DND-41 (cell line): Measurements from ENCODE around the gene TSPEAR.

Experiments used
- ATAC-seq: fragments of 200-7000 bp; cut with Tn5 transposase; 3 replicates; pipeline ENCODE4 v1.9.1; 2021; ENCODE audit warnings: low read depth; ENCODE audit not compliant: insufficient read depth
- DNase-seq: peaks from one replicate; pipeline ENCODE4 v3.0.0-alpha.2; 2020
- H2AFZ ChIP-seq: 2 replicates; pipeline ENCODE4 v1.6.0; 2012; ENCODE audit warnings: low read depth, low read length
- H3K27ac ChIP-seq: 2 replicates; pipeline ENCODE4 v1.5.1; 2012; ENCODE audit warnings: low read length, inconsistent platforms
- H3K27me3 ChIP-seq: fragments of 200-600 bp; sonication (generic); 2 replicates; pipeline ENCODE4 v1.6.0; 2012; ENCODE audit warnings: low read length, mild to moderate bottlenecking, inconsistent platforms; ENCODE audit not compliant: insufficient read depth, poor library complexity
- H3K36me3 ChIP-seq: 2 replicates; pipeline ENCODE4 v1.5.1; 2012; ENCODE audit warnings: low read length, inconsistent platforms; ENCODE audit not compliant: insufficient read depth
- H3K4me1 ChIP-seq: 2 replicates; pipeline ENCODE4 v1.5.1; 2012; ENCODE audit warnings: mild to moderate bottlenecking, low read length; ENCODE audit not compliant: insufficient read depth
- H3K4me2 ChIP-seq: 2 replicates; pipeline ENCODE4 v1.6.0; 2012; ENCODE audit warnings: mild to moderate bottlenecking, moderate library complexity, low read length, inconsistent platforms; ENCODE audit not compliant: insufficient read depth
- H3K4me3 ChIP-seq, 2 experiments: fragments of 200-600 bp in 1 of 2; shearing (Covaris generic) in 1 of 2; 2 replicates each; pipeline ENCODE4 v1.5.1; 2012 to 2016; ENCODE audit warnings: inconsistent platforms in 2 of 2, low read length in 2 of 2, mild to moderate bottlenecking in 2 of 2, low read depth in 1 of 2, moderate library complexity in 1 of 2
- H3K79me2 ChIP-seq: 2 replicates; pipeline ENCODE4 v1.6.0; 2012; ENCODE audit warnings: low read length, inconsistent platforms; ENCODE audit not compliant: insufficient read depth
- H3K9ac ChIP-seq: 2 replicates; pipeline ENCODE4 v1.6.0; 2012; ENCODE audit warnings: low read depth, mild to moderate bottlenecking, inconsistent platforms, low read length, moderate library complexity
- H3K9me3 ChIP-seq: 2 replicates; pipeline ENCODE4 v1.5.1; 2012; ENCODE audit warnings: low read length, moderate library complexity, mild to moderate bottlenecking, inconsistent platforms; ENCODE audit not compliant: insufficient read depth, severe bottlenecking
- H4K20me1 ChIP-seq: 2 replicates; pipeline ENCODE4 v1.6.0; 2012; ENCODE audit warnings: low read length; ENCODE audit not compliant: insufficient read depth
- CTCF ChIP-seq: IDR thresholded peaks from 2 replicates; pipeline ENCODE4 v1.5.1; 2012; ENCODE audit warnings: borderline replicate concordance, low read length, moderate library complexity, mild to moderate bottlenecking; ENCODE audit not compliant: poor library complexity, severe bottlenecking; ENCODE audit errors: extremely low read depth
- EZH2 ChIP-seq: IDR thresholded peaks from 3 replicates; pipeline ENCODE4 v1.6.1; 2012; ENCODE audit warnings: borderline replicate concordance, low read depth, mild to moderate bottlenecking, moderate library complexity, low read length, inconsistent platforms; ENCODE audit not compliant: severe bottlenecking

TSPEAR gene

GRCh38 chr21:44450402-44450801 lies 261.0 kb downstream of the TSPEAR start:
- peaks cover 8% of the 10 kb centered on the region for H3K9me3 ChIP-seq
- no peaks in the 10 kb centered on the region for H3K36me3 ChIP-seq
- no peaks in the 10 kb centered on the region for H3K27me3 ChIP-seq
- no peak overlapping the region for H3K9ac ChIP-seq
- no peaks in the 10 kb centered on the region for H4K20me1 ChIP-seq
- H3K4me2 ChIP-seq = no peak overlapping the region
- no peak overlapping the region for H3K27ac ChIP-seq
- TF ChIP-seq EZH2 = no peak
- no peak for TF ChIP-seq CTCF
- H3K4me3 ChIP-seq = no peak overlapping the region
- DNase-seq (no peak), ATAC-seq (no peak)
- H3K4me1 ChIP-seq = peaks cover 4% of the 10 kb centered on the region
- H3K79me2 ChIP-seq = no peaks in the 10 kb centered on the region
- H2AFZ ChIP-seq = no peak overlapping the region

- ATAC-seq (no peak), DNase-seq (no peak)
- Histone ChIP-seq H2AFZ (no peak overlapping the region), H3K4me1 (peaks cover 1% of the 10 kb centered on the region), H4K20me1 (no peaks in the 10 kb centered on the region), H3K9me3 (peaks cover 8% of the 10 kb centered on the region), H3K36me3 (no peaks in the 10 kb centered on the region), H3K27ac (no peak overlapping the region), H3K27me3 (no peaks in the 10 kb centered on the region), H3K4me3 (no peak overlapping the region), H3K4me2 (no peak overlapping the region), H3K79me2 (no peaks in the 10 kb centered on the region), H3K9ac (no peak overlapping the region)
- TF ChIP-seq CTCF (no peak), EZH2 (no peak)
These were observed 261.7 kb downstream of the TSPEAR start for GRCh38 chr21:44449473-44450363.

- TF ChIP-seq CTCF (no peak), EZH2 (no peak)
- DNase-seq = no peak
- Histone ChIP-seq H3K9me3 (peaks cover 3% of the 10 kb centered on the region), H3K79me2 (no peaks in the 10 kb centered on the region), H4K20me1 (no peaks in the 10 kb centered on the region), H3K4me2 (no peak overlapping the region), H3K9ac (no peak overlapping the region), H3K4me1 (no peaks in the 10 kb centered on the region), H2AFZ (no peak overlapping the region), H3K27me3 (no peaks in the 10 kb centered on the region), H3K36me3 (no peaks in the 10 kb centered on the region), H3K27ac (no peak overlapping the region), H3K4me3 (no peak overlapping the region)
- ATAC-seq = no peak
These were observed 262.7 kb downstream of the TSPEAR start for GRCh38 chr21:44448651-44449131.
